ENCODE data around the gene SLIT3.
"Not testable (repeated sequence)": the region's sequence is repeated elsewhere in the genome, so short reads cannot be mapped to it uniquely, and the experiment has no call there.

The SLIT3 gene

DNA sequence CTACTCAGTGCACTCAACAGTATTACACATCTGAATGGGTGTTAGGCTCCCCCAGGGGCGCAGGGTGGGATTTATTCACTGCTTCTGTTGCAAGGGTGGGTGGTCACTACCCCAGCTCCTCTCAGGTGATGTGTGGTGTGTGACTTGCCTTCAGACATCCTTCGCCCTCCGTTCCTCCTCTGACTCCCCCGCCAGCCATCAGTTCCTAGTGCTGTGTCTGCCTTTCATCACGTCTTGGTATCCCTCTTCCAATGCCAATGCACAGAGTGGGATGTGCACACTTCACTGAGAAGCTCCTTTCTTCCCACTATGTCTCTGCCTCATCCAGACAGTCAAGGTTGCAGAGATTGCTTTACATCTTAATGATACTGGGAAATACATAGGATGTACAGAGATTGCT, 79.4 kb downstream of the SLIT3 start:
- Histone ChIP-seq H3K9ac (ENCODE audit: low read length in 2 of 2) (no peak overlapping the region), H3K4me1 (ENCODE audit: control insufficient read depth, insufficient read depth, low read length) (peaks cover 19% of the 10 kb centered on the region), H3K9me3 (ENCODE audit: control insufficient read depth in 2 of 2, low read length in 2 of 2) (no peaks in the 10 kb centered on the region), H3K27ac (ENCODE audit: low read length) (no peak overlapping the region), H3K36me3 (ENCODE audit: control insufficient read depth in 2 of 2, insufficient read depth in 2 of 2, low read length in 2 of 2) (peaks cover 0 to 2% of the 10 kb centered on the region in 2 donors), H3K4me3 (ENCODE audit: low read length in 2 of 2) (no peak overlapping the region), H3K27me3 (ENCODE audit: control insufficient read depth in 1 of 2, insufficient read depth in 2 of 2, low read length in 2 of 2) (no peaks in the 10 kb centered on the region)

DNA sequence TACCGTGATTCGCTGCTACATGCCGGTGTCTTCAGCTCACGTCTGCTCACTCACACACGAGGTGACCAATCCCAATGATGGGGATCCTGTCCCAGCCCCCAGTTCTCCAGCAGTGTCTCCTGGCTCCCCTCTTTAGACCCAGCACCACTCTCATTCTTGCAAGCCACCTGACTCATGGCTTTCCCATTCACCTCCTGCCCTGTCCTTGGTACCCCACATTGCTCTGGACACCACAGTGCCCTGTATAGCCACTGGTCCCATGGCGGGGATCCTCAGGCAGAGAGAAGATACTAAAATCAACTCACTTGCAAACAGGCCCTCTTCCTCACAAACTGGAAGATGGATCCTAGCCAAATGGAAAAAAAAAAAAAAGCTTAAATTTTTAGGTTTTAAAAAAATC, 81.0 kb downstream of the SLIT3 start:
- Histone ChIP-seq H3K9me3 (ENCODE audit: control insufficient read depth in 2 of 2, low read length in 2 of 2) (no peaks in the 10 kb centered on the region), H3K27ac (ENCODE audit: low read length) (no peak overlapping the region), H3K4me3 (ENCODE audit: low read length in 2 of 2) (no peak overlapping the region), H3K27me3 (ENCODE audit: control insufficient read depth in 1 of 2, insufficient read depth in 2 of 2, low read length in 2 of 2) (no peaks in the 10 kb centered on the region), H3K9ac (ENCODE audit: low read length in 2 of 2) (no peak overlapping the region), H3K36me3 (ENCODE audit: control insufficient read depth in 2 of 2, insufficient read depth in 2 of 2, low read length in 2 of 2) (peaks cover 0 to 2% of the 10 kb centered on the region in 2 donors), H3K4me1 (ENCODE audit: control insufficient read depth, insufficient read depth, low read length) (peaks cover 19% of the 10 kb centered on the region)

DNA sequence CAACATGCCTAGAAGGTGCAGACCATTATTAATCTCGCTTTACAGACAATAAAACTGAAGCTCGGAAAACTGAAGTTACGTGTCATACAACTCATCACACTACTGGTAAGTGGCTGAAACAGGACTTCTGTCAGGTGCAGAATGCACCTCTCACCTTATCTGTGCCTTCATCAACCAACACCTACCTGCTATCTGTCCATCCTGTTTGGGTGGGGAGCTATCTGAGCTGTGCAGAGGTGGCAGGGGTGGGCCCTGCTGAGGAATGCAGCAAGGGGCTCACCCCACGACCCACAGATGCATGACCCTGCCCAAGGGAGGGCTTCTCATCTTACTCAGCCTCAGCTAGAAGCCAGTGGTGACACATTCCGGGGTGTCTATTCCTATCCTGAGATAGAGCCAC, 81.6 kb downstream of the SLIT3 start:
- Histone ChIP-seq H3K27me3 (ENCODE audit: control insufficient read depth in 1 of 2, insufficient read depth in 2 of 2, low read length in 2 of 2) (no peaks in the 10 kb centered on the region), H3K27ac (ENCODE audit: low read length) (no peak overlapping the region), H3K9ac (ENCODE audit: low read length in 2 of 2) (no peak overlapping the region), H3K9me3 (ENCODE audit: control insufficient read depth in 2 of 2, low read length in 2 of 2) (no peaks in the 10 kb centered on the region), H3K4me1 (ENCODE audit: control insufficient read depth, insufficient read depth, low read length) (peaks cover 19% of the 10 kb centered on the region), H3K4me3 (ENCODE audit: low read length in 2 of 2) (no peak overlapping the region), H3K36me3 (ENCODE audit: control insufficient read depth in 2 of 2, insufficient read depth in 2 of 2, low read length in 2 of 2) (peaks cover 0 to 2% of the 10 kb centered on the region in 2 donors)

DNA sequence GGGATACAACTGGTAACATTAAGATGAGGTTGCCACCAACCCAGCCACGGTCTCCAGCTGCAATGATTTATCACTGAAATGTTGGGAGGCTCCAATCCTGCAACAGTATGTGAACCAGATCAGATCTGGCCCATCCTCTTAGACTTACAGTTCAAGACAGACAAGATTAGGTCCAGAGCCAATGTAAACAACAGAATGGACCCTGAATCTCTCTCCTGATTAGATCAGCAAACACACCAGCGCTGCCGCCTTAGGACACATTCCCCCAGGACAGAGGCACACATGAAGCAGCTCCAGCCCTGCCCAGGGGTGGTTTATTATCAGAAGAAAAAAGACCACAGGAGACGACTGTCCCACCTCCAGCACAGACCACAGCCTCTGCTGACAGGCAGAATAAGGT, 82.1 kb downstream of the SLIT3 start:
- Histone ChIP-seq H3K27me3 (ENCODE audit: control insufficient read depth in 1 of 2, insufficient read depth in 2 of 2, low read length in 2 of 2) (no peaks in the 10 kb centered on the region), H3K4me1 (ENCODE audit: control insufficient read depth, insufficient read depth, low read length) (peaks cover 19% of the 10 kb centered on the region), H3K36me3 (ENCODE audit: control insufficient read depth in 2 of 2, insufficient read depth in 2 of 2, low read length in 2 of 2) (peaks cover 0 to 2% of the 10 kb centered on the region in 2 donors), H3K9ac (ENCODE audit: low read length in 2 of 2) (no peak overlapping the region), H3K4me3 (ENCODE audit: low read length in 2 of 2) (peak overlapping the region in 1 of 2 donors; percentile 8), H3K27ac (ENCODE audit: low read length) (no peak overlapping the region), H3K9me3 (ENCODE audit: control insufficient read depth in 2 of 2, low read length in 2 of 2) (no peaks in the 10 kb centered on the region)

DNA sequence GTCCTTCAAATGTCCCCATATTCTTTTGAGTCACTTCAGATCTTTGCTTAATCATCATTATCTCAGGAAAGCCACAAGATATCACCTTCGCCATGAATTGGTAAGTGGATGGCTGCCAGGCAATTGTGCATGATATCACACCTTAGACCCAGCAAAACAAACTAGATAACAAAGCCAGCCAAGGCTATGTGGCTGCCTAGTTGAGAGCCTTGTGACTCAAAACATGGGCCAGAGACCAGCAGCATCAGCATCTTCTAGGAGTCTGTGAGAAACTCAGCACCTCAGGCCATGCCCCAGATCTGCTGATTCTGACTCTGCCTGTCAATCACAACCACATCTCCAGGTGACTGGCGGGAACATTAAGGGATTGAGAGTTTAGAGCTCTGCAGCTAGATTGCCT, 82.8 kb downstream of the SLIT3 start:
- Histone ChIP-seq H3K27ac (ENCODE audit: low read length) (no peak overlapping the region), H3K27me3 (ENCODE audit: control insufficient read depth in 1 of 2, insufficient read depth in 2 of 2, low read length in 2 of 2) (no peaks in the 10 kb centered on the region), H3K36me3 (ENCODE audit: control insufficient read depth in 2 of 2, insufficient read depth in 2 of 2, low read length in 2 of 2) (peaks cover 0 to 2% of the 10 kb centered on the region in 2 donors), H3K9ac (ENCODE audit: low read length in 2 of 2) (no peak overlapping the region), H3K9me3 (ENCODE audit: control insufficient read depth in 2 of 2, low read length in 2 of 2) (no peaks in the 10 kb centered on the region), H3K4me1 (ENCODE audit: control insufficient read depth, insufficient read depth, low read length) (peaks cover 16% of the 10 kb centered on the region), H3K4me3 (ENCODE audit: low read length in 2 of 2) (no peak overlapping the region)

DNA sequence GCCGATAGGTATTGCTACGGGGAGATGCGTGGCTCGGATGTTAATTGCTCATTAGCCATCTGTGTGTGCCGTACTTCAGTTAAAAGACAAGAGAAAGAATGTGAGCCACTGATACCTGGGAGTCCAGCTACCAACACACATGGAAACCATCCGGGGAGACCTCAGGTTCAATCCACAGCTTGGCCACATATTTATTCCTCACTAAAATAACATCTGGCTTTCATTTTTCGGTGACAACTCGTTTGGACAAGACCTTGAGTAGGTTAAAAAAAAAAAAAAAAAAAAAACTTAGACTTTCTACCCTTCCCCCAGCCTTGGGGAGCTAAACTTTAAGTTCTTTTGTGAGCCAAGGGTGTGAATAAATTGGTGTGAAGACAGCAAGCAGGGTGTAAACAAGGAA, 84.1 kb downstream of the SLIT3 start:
- H3K9ac ChIP-seq (ENCODE audit: low read length in 2 of 2) = no peak overlapping the region
- no peak overlapping the region for H3K27ac ChIP-seq (ENCODE audit: low read length)
- H3K4me1 ChIP-seq (ENCODE audit: control insufficient read depth, insufficient read depth, low read length) = peaks cover 14% of the 10 kb centered on the region
- no peaks in the 10 kb centered on the region for H3K27me3 ChIP-seq (ENCODE audit: control insufficient read depth in 1 of 2, insufficient read depth in 2 of 2, low read length in 2 of 2)
- peaks cover 0 to 2% of the 10 kb centered on the region in 2 donors for H3K36me3 ChIP-seq (ENCODE audit: control insufficient read depth in 2 of 2, insufficient read depth in 2 of 2, low read length in 2 of 2)
- H3K4me3 ChIP-seq (ENCODE audit: low read length in 2 of 2) = no peak overlapping the region
- H3K9me3 ChIP-seq (ENCODE audit: control insufficient read depth in 2 of 2, low read length in 2 of 2) = no peaks in the 10 kb centered on the region

DNA sequence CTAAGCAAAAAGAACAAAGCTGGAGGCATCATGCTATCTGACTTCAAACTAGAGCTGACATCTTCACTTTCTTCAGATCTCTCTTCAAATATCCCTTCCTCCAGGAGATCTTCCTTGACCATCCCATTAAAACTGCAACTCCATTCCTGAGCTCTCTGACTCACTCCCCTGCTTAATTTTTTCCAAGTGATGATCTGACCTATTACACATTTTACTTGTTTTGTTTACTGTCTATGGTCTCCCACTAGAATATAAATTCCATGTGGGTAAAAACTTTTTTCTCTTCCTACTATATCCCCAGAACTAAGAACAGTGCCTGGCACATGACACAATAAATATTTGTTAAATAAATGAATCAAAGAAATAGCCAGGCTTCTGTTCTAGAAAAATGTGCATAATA, 87.5 kb downstream of the SLIT3 start:
- Histone ChIP-seq H3K27me3 (ENCODE audit: control insufficient read depth in 1 of 2, insufficient read depth in 2 of 2, low read length in 2 of 2) (no peaks in the 10 kb centered on the region), H3K36me3 (ENCODE audit: control insufficient read depth in 2 of 2, insufficient read depth in 2 of 2, low read length in 2 of 2) (no peaks in the 10 kb centered on the region), H3K9ac (ENCODE audit: low read length in 2 of 2) (no peak overlapping the region), H3K27ac (ENCODE audit: low read length) (no peak overlapping the region), H3K9me3 (ENCODE audit: control insufficient read depth in 2 of 2, low read length in 2 of 2) (no peaks in the 10 kb centered on the region), H3K4me1 (ENCODE audit: control insufficient read depth, insufficient read depth, low read length) (peaks cover 2% of the 10 kb centered on the region), H3K4me3 (ENCODE audit: low read length in 2 of 2) (no peak overlapping the region)

DNA sequence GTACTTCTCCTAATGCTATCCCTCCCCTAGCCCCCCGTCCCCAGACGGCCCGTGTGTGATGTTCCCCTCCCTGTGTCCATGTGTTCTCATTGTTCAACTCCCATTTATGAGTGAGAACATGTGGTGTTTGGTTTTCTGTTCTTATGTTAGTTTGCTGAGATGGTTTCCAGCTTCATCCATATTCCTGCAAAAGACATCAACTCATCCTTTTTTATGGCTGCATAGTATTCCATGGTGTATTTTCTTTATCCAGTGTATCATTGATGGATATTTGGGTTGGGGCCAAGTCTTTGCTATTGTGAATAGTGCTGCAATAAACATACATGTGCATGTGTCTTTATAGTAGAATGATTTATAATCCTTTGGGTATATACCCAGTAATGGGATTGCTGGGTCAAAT, 89.2 kb downstream of the SLIT3 start:
- H3K4me1 ChIP-seq (ENCODE audit: control insufficient read depth, insufficient read depth, low read length); H3K4me3 ChIP-seq (ENCODE audit: low read length in 2 of 2); H3K9ac ChIP-seq (ENCODE audit: low read length in 2 of 2); H3K36me3 ChIP-seq (ENCODE audit: control insufficient read depth in 2 of 2, insufficient read depth in 2 of 2, low read length in 2 of 2); H3K27me3 ChIP-seq (ENCODE audit: control insufficient read depth in 1 of 2, insufficient read depth in 2 of 2, low read length in 2 of 2); H3K27ac ChIP-seq (ENCODE audit: low read length); H3K9me3 ChIP-seq (ENCODE audit: control insufficient read depth in 2 of 2, low read length in 2 of 2): not testable (repeated sequence)

DNA sequence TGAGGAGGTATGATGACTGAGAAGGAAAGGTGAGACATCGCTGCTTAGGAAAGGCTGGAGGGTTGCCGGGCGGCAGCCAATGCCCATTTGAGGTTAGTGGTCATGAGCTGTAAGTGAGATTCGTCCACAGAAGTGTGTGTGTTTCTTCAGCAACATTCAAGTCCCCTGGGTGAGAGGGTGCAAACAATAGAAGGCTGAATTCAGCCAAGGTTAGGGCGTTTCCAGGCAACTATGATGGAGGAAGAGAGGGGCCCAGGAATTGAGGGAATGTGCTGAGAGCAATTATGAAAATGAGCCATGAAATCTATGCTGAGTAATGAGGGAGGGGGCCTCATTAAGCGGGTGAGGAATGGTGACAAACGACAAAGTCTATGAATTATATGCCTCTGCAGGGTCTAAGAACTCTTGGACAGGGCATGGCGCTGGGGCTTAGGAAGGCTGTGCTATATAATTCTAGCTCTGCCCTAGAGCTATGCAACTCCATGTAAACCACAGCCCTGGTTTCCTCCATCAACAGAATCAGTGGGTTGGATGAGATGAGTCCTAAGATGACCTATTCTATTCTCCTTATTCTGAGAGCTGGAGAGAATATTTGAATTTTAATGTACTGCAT, 96.0 kb downstream of the SLIT3 start:
- Histone ChIP-seq H3K36me3 (ENCODE audit: control insufficient read depth in 2 of 2, insufficient read depth in 2 of 2, low read length in 2 of 2) (no peaks in the 10 kb centered on the region), H3K9ac (ENCODE audit: low read length in 2 of 2) (no peak overlapping the region), H3K9me3 (ENCODE audit: control insufficient read depth in 2 of 2, low read length in 2 of 2) (peaks cover 3 to 5% of the 10 kb centered on the region in 2 donors), H3K27ac (ENCODE audit: low read length) (no peak overlapping the region), H3K4me1 (ENCODE audit: control insufficient read depth, insufficient read depth, low read length) (no peaks in the 10 kb centered on the region), H3K4me3 (ENCODE audit: low read length in 2 of 2) (no peak overlapping the region), H3K27me3 (ENCODE audit: control insufficient read depth in 1 of 2, insufficient read depth in 2 of 2, low read length in 2 of 2) (no peaks in the 10 kb centered on the region)

DNA sequence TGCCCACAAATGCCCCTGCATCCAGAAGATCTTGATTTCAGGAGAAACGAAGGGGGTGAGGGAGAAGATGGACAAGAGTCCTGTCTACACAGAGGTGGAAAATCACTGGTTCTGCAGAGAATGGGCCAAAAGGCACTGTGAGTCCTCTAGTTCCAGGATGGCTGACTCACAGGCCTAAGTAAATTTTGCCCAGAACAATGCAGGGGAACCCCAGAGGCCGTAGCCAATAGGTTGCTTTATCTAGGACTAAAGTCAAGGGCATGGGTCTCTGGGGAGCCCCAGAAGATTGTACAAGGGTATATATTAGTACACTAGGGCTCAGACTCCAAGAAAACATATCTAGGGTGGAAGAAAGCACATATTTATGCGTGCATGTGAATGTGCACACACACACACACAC, 98.0 kb downstream of the SLIT3 start:
- Histone ChIP-seq H3K4me1 (ENCODE audit: control insufficient read depth, insufficient read depth, low read length) (no peaks in the 10 kb centered on the region), H3K27ac (ENCODE audit: low read length) (no peak overlapping the region), H3K9me3 (ENCODE audit: control insufficient read depth in 2 of 2, low read length in 2 of 2) (peaks cover 3 to 5% of the 10 kb centered on the region in 2 donors)

DNA sequence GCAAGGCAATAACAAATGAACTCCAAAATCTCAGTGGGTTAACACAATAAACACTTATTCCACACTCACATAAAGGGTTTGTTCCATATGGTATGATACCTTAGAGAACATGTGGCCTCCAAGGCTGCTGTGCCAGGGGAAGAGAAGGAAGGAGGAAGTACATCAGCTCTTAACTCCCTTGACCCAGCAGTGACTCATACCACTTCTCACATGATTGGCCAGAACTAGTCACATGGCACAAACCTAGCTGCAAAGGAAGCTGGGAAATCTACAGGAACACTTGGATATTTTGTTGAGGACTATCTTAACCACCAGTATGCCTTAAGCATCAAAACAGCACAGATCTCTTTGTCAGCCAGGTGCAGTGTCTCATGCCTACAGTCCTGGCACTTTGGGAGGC, 99.3 kb downstream of the SLIT3 start:
- Histone ChIP-seq H3K4me3 (ENCODE audit: low read length in 2 of 2) (no peak overlapping the region), H3K27me3 (ENCODE audit: control insufficient read depth in 1 of 2, insufficient read depth in 2 of 2, low read length in 2 of 2) (no peaks in the 10 kb centered on the region), H3K4me1 (ENCODE audit: control insufficient read depth, insufficient read depth, low read length) (peaks cover 3% of the 10 kb centered on the region), H3K27ac (ENCODE audit: low read length) (no peak overlapping the region), H3K9me3 (ENCODE audit: control insufficient read depth in 2 of 2, low read length in 2 of 2) (peaks cover 3 to 5% of the 10 kb centered on the region in 2 donors), H3K36me3 (ENCODE audit: control insufficient read depth in 2 of 2, insufficient read depth in 2 of 2, low read length in 2 of 2) (no peaks in the 10 kb centered on the region), H3K9ac (ENCODE audit: low read length in 2 of 2) (no peak overlapping the region)

More for the DNA sequence above, 98.0 kb downstream of the SLIT3 start:
- Histone ChIP-seq H3K9ac (ENCODE audit: low read length in 2 of 2) (no peak overlapping the region), H3K36me3 (ENCODE audit: control insufficient read depth in 2 of 2, insufficient read depth in 2 of 2, low read length in 2 of 2) (no peaks in the 10 kb centered on the region), H3K27me3 (ENCODE audit: control insufficient read depth in 1 of 2, insufficient read depth in 2 of 2, low read length in 2 of 2) (no peaks in the 10 kb centered on the region), H3K4me3 (ENCODE audit: low read length in 2 of 2) (no peak overlapping the region)

All from stomach smooth muscle (tissue), 2 donors.